ENCODE data around the gene SLC6A15.
A peak's percentile ranks its signal among the peaks of the same experiment; 100 is the strongest.

SLC6A15 gene

GRCh38 chr12:84843593-84844144 lies 68.9 kb downstream of the SLC6A15 start:
- TF ChIP-seq L3MBTL2 (conservative IDR thresholded peaks at IDR 0.05) (no peak), SP1 (IDR thresholded peaks at IDR 0.05) (no peak), FOXA1 (IDR thresholded peaks at IDR 0.05) (no peak), FOXM1 (IDR thresholded peaks at IDR 0.05; ENCODE audit: borderline replicate concordance) (no peak)
- ChIA-PET POLR2A (no interaction called here), CTCF (interaction anchor here (0.6 kb wide), 1 partner anchor 13 kb away, joined by 3 read pairs; no protein-coding TSS in a partner anchor)
- no peak for DNase-seq (ENCODE audit: extremely low spot score)

GRCh38 chr12:84842406-84843013 lies 70.1 kb downstream of the SLC6A15 start:
- DNase-seq (ENCODE audit: extremely low spot score) = peak; percentile 21
- TF ChIP-seq PKNOX1 (IDR thresholded peaks at IDR 0.05) (0 out of 2 replicates have a peak, but pooled peaks have one; percentile 22), ARNT (IDR thresholded peaks at IDR 0.05) (no peak)
- ChIA-PET CTCF (interaction anchor here (1.2 kb wide), 1 partner anchor 14 kb away, joined by 3 read pairs; no protein-coding TSS in a partner anchor), POLR2A (no interaction called here)

- no peak for DNase-seq (ENCODE audit: extremely low spot score)
- CTCF ChIA-PET = interaction anchor here (1.2 kb wide), 1 partner anchor 15 kb away, joined by 3 read pairs; no protein-coding TSS in a partner anchor
- no peak for TF ChIP-seq CTBP1 (IDR thresholded peaks at IDR 0.05; ENCODE audit: borderline replicate concordance)
- TF ChIP-seq NFRKB (IDR thresholded peaks at IDR 0.05) = no peak
- POLR2A ChIA-PET = no interaction called here
Observed at GRCh38 chr12:84841591-84841990, 71.0 kb downstream of the SLC6A15 start.

GRCh38 chr12:84840356-84840755 lies 72.2 kb downstream of the SLC6A15 start:
- ChIA-PET CTCF (no interaction called here), POLR2A (no interaction called here)
- no peak for TF ChIP-seq ELF4 (IDR thresholded peaks at IDR 0.05)
- no peak for TF ChIP-seq CTBP1 (IDR thresholded peaks at IDR 0.05; ENCODE audit: borderline replicate concordance)
- no peak for TF ChIP-seq FOXK2 (IDR thresholded peaks at IDR 0.05)
- no peak for TF ChIP-seq SUZ12 (IDR thresholded peaks at IDR 0.05)
- TF ChIP-seq L3MBTL2 (conservative IDR thresholded peaks at IDR 0.05) = no peak
- TF ChIP-seq SP1 (IDR thresholded peaks at IDR 0.05) = no peak
- no peak for TF ChIP-seq NFRKB (IDR thresholded peaks at IDR 0.05)
- no peak for TF ChIP-seq BHLHE40 (IDR thresholded peaks at IDR 0.05; ENCODE audit: borderline replicate concordance)
- no peak for TF ChIP-seq ZNF384 (IDR thresholded peaks at IDR 0.05)
- no peak for DNase-seq (ENCODE audit: extremely low spot score)

GRCh38 chr12:84826925-84827324 lies 85.7 kb downstream of the SLC6A15 start:
- TF ChIP-seq NFRKB (IDR thresholded peaks at IDR 0.05) (no peak), FOXM1 (IDR thresholded peaks at IDR 0.05; ENCODE audit: borderline replicate concordance) (no peak), SUZ12 (IDR thresholded peaks at IDR 0.05) (no peak), LEF1 (IDR thresholded peaks at IDR 0.05; ENCODE audit: borderline replicate concordance) (no peak), FOXA1 (IDR thresholded peaks at IDR 0.05) (no peak), TARDBP (IDR thresholded peaks at IDR 0.05) (no peak), BHLHE40 (IDR thresholded peaks at IDR 0.05; ENCODE audit: borderline replicate concordance) (no peak), HDGF (IDR thresholded peaks at IDR 0.05; ENCODE audit: borderline replicate concordance) (no peak), CTBP1 (IDR thresholded peaks at IDR 0.05; ENCODE audit: borderline replicate concordance) (no peak), FOXK2 (IDR thresholded peaks at IDR 0.05) (no peak), L3MBTL2 (conservative IDR thresholded peaks at IDR 0.05) (no peak), ARNT (IDR thresholded peaks at IDR 0.05) (no peak), SP1 (IDR thresholded peaks at IDR 0.05) (no peak), ELF4 (IDR thresholded peaks at IDR 0.05) (no peak), PKNOX1 (IDR thresholded peaks at IDR 0.05) (no peak), ZNF384 (IDR thresholded peaks at IDR 0.05) (no peak)
- ChIA-PET POLR2A (no interaction called here), CTCF (no interaction called here)
- DNase-seq (ENCODE audit: extremely low spot score) = no peak

GRCh38 chr12:84825149-84825548 lies 87.5 kb downstream of the SLC6A15 start:
- TF ChIP-seq ELF4 (IDR thresholded peaks at IDR 0.05) (no peak), ZNF384 (IDR thresholded peaks at IDR 0.05) (no peak), PKNOX1 (IDR thresholded peaks at IDR 0.05) (no peak), TARDBP (IDR thresholded peaks at IDR 0.05) (no peak)
- CTCF ChIA-PET = no interaction called here
- no peak for DNase-seq (ENCODE audit: extremely low spot score)
- POLR2A ChIA-PET = no interaction called here

- ChIA-PET POLR2A (no interaction called here), CTCF (no interaction called here)
- TF ChIP-seq TARDBP (IDR thresholded peaks at IDR 0.05) = no peak
- DNase-seq (ENCODE audit: extremely low spot score) = no peak
Observed at GRCh38 chr12:84822525-84822924, 90.1 kb downstream of the SLC6A15 start.

Data from HEK293T (cell line).